IPS-15b (cell line): ENCODE data around the gene EIF4G3.
A peak's percentile ranks its signal among the peaks of the same experiment; 100 is the strongest.
"Not testable (repeated sequence)": the region's sequence is repeated elsewhere in the genome, so short reads cannot be mapped to it uniquely, and the experiment has no call there.

ENCODE experiments used
- H3K27me3 ChIP-seq: one replicate; pipeline ENCODE4 v1.6.1; 2013; ENCODE audit warnings: low read length; ENCODE audit not compliant: control insufficient read depth, insufficient read depth
- H3K36me3 ChIP-seq: one replicate; pipeline ENCODE4 v1.6.1; 2013; ENCODE audit warnings: low read length; ENCODE audit not compliant: control insufficient read depth, insufficient read depth
- H3K4me1 ChIP-seq: one replicate; pipeline ENCODE4 v1.6.1; 2013; ENCODE audit warnings: mild to moderate bottlenecking, low read length; ENCODE audit not compliant: control insufficient read depth, insufficient read depth
- H3K4me3 ChIP-seq: one replicate; pipeline ENCODE4 v1.5.1; 2013; ENCODE audit warnings: low read depth, low read length
- H3K9ac ChIP-seq: one replicate; pipeline ENCODE4 v1.6.1; 2013; ENCODE audit warnings: low read depth, mild to moderate bottlenecking, low read length
- H3K9me3 ChIP-seq: one replicate; pipeline ENCODE4 v1.6.1; 2013; ENCODE audit warnings: mild to moderate bottlenecking, low read length; ENCODE audit not compliant: control insufficient read depth, insufficient read depth

The EIF4G3 gene

GRCh38 chr1:21178271-21178670, 1.6 kb upstream of the EIF4G3 start:
- not testable (repeated sequence) for H3K36me3 ChIP-seq, H3K9ac ChIP-seq, H3K4me1 ChIP-seq, H3K27me3 ChIP-seq, H3K4me3 ChIP-seq, H3K9me3 ChIP-seq

- no peaks in the 10 kb centered on the region for H3K36me3 ChIP-seq
- H3K27me3 ChIP-seq = no peaks in the 10 kb centered on the region
- H3K9me3 ChIP-seq = no peaks in the 10 kb centered on the region
- peak overlapping the region; percentile 80 for H3K4me3 ChIP-seq
- peak overlapping the region; percentile 84 for H3K9ac ChIP-seq
- H3K4me1 ChIP-seq = peaks cover 8% of the 10 kb centered on the region
These were observed 771 bp downstream of the EIF4G3 start for GRCh38 chr1:21175670-21176581.

GRCh38 chr1:21175324-21175669, 1.4 kb downstream of the EIF4G3 start:
- Histone ChIP-seq H3K27me3 (no peaks in the 10 kb centered on the region), H3K9ac (peak overlapping the region; percentile 84), H3K36me3 (no peaks in the 10 kb centered on the region), H3K4me1 (peaks cover 8% of the 10 kb centered on the region), H3K9me3 (no peaks in the 10 kb centered on the region), H3K4me3 (peak overlapping the region; percentile 80)

GRCh38 chr1:21174654-21175323, 1.9 kb downstream of the EIF4G3 start:
- Histone ChIP-seq H3K9me3 (no peaks in the 10 kb centered on the region), H3K36me3 (no peaks in the 10 kb centered on the region), H3K4me1 (peaks cover 8% of the 10 kb centered on the region), H3K27me3 (no peaks in the 10 kb centered on the region), H3K4me3 (peak overlapping the region; percentile 80), H3K9ac (peak overlapping the region; percentile 84)

- H3K36me3 ChIP-seq = no peaks in the 10 kb centered on the region
- peaks cover 8% of the 10 kb centered on the region for H3K4me1 ChIP-seq
- no peak overlapping the region for H3K9ac ChIP-seq
- no peaks in the 10 kb centered on the region for H3K9me3 ChIP-seq
- peak overlapping the region; percentile 80 for H3K4me3 ChIP-seq
- H3K27me3 ChIP-seq = no peaks in the 10 kb centered on the region
These were observed 2.5 kb downstream of the EIF4G3 start for GRCh38 chr1:21174230-21174629.

- not testable (repeated sequence) for H3K27me3 ChIP-seq, H3K9me3 ChIP-seq, H3K36me3 ChIP-seq, H3K4me3 ChIP-seq, H3K4me1 ChIP-seq, H3K9ac ChIP-seq
These were observed 3.6 kb downstream of the EIF4G3 start for GRCh38 chr1:21173096-21173495.

- H3K9me3 ChIP-seq, H3K36me3 ChIP-seq, H3K27me3 ChIP-seq, H3K9ac ChIP-seq, H3K4me1 ChIP-seq, H3K4me3 ChIP-seq: not testable (repeated sequence)
These were observed 5.9 kb downstream of the EIF4G3 start for GRCh38 chr1:21170837-21171236.

GRCh38 chr1:21168444-21168843, 8.3 kb downstream of the EIF4G3 start:
- Histone ChIP-seq H3K4me1 (no peaks in the 10 kb centered on the region), H3K36me3 (no peaks in the 10 kb centered on the region), H3K27me3 (no peaks in the 10 kb centered on the region), H3K9ac (no peak overlapping the region), H3K4me3 (no peak overlapping the region), H3K9me3 (no peaks in the 10 kb centered on the region)

GRCh38 chr1:21165646-21166045, 11.1 kb downstream of the EIF4G3 start:
- Histone ChIP-seq H3K36me3 (no peaks in the 10 kb centered on the region), H3K9me3 (no peaks in the 10 kb centered on the region), H3K27me3 (no peaks in the 10 kb centered on the region), H3K4me1 (no peaks in the 10 kb centered on the region), H3K4me3 (no peak overlapping the region), H3K9ac (no peak overlapping the region)

- H3K4me1 ChIP-seq = no peaks in the 10 kb centered on the region
- H3K9me3 ChIP-seq = no peaks in the 10 kb centered on the region
- H3K36me3 ChIP-seq = no peaks in the 10 kb centered on the region
- no peak overlapping the region for H3K4me3 ChIP-seq
- H3K27me3 ChIP-seq = no peaks in the 10 kb centered on the region
- H3K9ac ChIP-seq = no peak overlapping the region
These were observed 11.6 kb downstream of the EIF4G3 start for GRCh38 chr1:21165076-21165475.

GRCh38 chr1:21164266-21164665, 12.4 kb downstream of the EIF4G3 start:
- no peaks in the 10 kb centered on the region for H3K36me3 ChIP-seq
- no peak overlapping the region for H3K9ac ChIP-seq
- no peaks in the 10 kb centered on the region for H3K27me3 ChIP-seq
- H3K9me3 ChIP-seq = no peaks in the 10 kb centered on the region
- no peak overlapping the region for H3K4me3 ChIP-seq
- H3K4me1 ChIP-seq = no peaks in the 10 kb centered on the region
